GM12878 (cell line): ENCODE data around the gene METTL4. TPM values are rescaled to one million over a fixed set of nuclear protein-coding genes. Genes with fewer than 3 reads are reported as not detected.

Experiments used
- BACH1 ChIP-seq: fragments of 450-650 bp; IDR thresholded peaks from 2 replicates; pipeline ENCODE4 v1.6.1; 2017; ENCODE audit warnings: mild to moderate bottlenecking, borderline replicate concordance
- EGR1 ChIP-seq, 2 experiments: IDR thresholded peaks; 1 replicate in 1 of 2; 2 replicates in 1 of 2; pipeline ENCODE4 v1.6.1; 2011 to 2012; ENCODE audit warnings: low read depth in 2 of 2, low read length in 2 of 2, borderline replicate concordance in 1 of 2, mild to moderate bottlenecking in 1 of 2, moderate library complexity in 1 of 2
- EP300 ChIP-seq, 2 experiments: fragments of 150-350 bp in 1 of 2; IDR thresholded peaks; 2 replicates each; pipeline ENCODE4 v1.6.1; 2011 to 2012; ENCODE audit warnings: low read depth in 2 of 2, low read length in 2 of 2, borderline replicate concordance in 1 of 2, improper control_type of control experiment in 1 of 2, inconsistent platforms in 1 of 2; ENCODE audit not compliant: control insufficient read depth in 1 of 2
- EZH2 ChIP-seq: IDR thresholded peaks from 2 replicates; pipeline ENCODE4 v1.6.1; 2012; ENCODE audit warnings: low read depth, mild to moderate bottlenecking, control low read depth, inconsistent platforms, low read length, borderline replicate concordance; ENCODE audit not compliant: control insufficient read depth
- MTA3 ChIP-seq: IDR thresholded peaks from 2 replicates; pipeline ENCODE4 v1.6.1; 2012; ENCODE audit warnings: low read length, inconsistent platforms, borderline replicate concordance
- NBN ChIP-seq: fragments of 450-650 bp; IDR thresholded peaks from 2 replicates; pipeline ENCODE4 v1.6.1; 2016
- RAD21 ChIP-seq: IDR thresholded peaks from 2 replicates; pipeline ENCODE4 v1.6.1; 2011; ENCODE audit warnings: mild to moderate bottlenecking, low read depth, low read length, moderate library complexity; ENCODE audit not compliant: insufficient read depth
- SUPT20H ChIP-seq: IDR thresholded peaks from 2 replicates; pipeline ENCODE4 v1.6.1; 2011; ENCODE audit warnings: low read depth, mild to moderate bottlenecking, low read length, moderate library complexity, borderline replicate concordance; ENCODE audit not compliant: control insufficient read depth
- YY1 ChIP-seq: IDR thresholded peaks from 2 replicates; pipeline ENCODE4 v1.6.1; 2011; ENCODE audit warnings: low read depth, mild to moderate bottlenecking, low read length
- polyA plus RNA-seq, 11 experiments: library from polyadenylated mRNA; depleted of rRNA in 4 of 11; unstranded in 6 of 11; stranded (reverse) in 5 of 11; fragments of >200 nt; fragmentation: Nextera tagmentation in 4 of 11; fragmentation: Illumina TruSeq in 1 of 11; extraction: Ambion mirVana in 4 of 11; extraction: Trizol in 1 of 11; gene quantifications; 1 replicate in 1 of 11; 2 replicates in 10 of 11; pipeline versions ENCODE4 v1.2.1 to v1.2.3, GENCODE V29; 2011 to 2016; ENCODE audit warnings: inconsistent platforms in 2 of 11, missing spikeins in 2 of 11, low read depth in 1 of 11
- total RNA-seq, 4 experiments: library from RNA; depleted of rRNA in 3 of 4; stranded (reverse); fragments of >200 nt in 3 of 4; fragmentation: Illumina TruSeq in 1 of 4; extraction: Trizol in 1 of 4; gene quantifications; 2 replicates each; pipeline versions ENCODE4 v1.2.1 to v1.2.3, GENCODE V29; 2013 to 2021
- TF ChIP-seq, protein P1 (sequence below): IDR thresholded peaks from 2 replicates; pipeline ENCODE4 v1.6.1; 2012; ENCODE audit warnings: low read depth, low read length, improper control_type of control experiment
- TF ChIP-seq, protein P2 (sequence below): fragments of 450-650 bp; IDR thresholded peaks from 2 replicates; pipeline ENCODE4 v1.6.1; 2016; ENCODE audit warnings: mild to moderate bottlenecking, moderate library complexity, borderline replicate concordance

METTL4 gene
- total and polyA plus RNA-seq, 10 of the 15 experiments (the other 5 are each of a cell fraction or from before 2014, with no cell fraction given), result 4.9 to 15.2 (median 12.3) TPM

DNA sequence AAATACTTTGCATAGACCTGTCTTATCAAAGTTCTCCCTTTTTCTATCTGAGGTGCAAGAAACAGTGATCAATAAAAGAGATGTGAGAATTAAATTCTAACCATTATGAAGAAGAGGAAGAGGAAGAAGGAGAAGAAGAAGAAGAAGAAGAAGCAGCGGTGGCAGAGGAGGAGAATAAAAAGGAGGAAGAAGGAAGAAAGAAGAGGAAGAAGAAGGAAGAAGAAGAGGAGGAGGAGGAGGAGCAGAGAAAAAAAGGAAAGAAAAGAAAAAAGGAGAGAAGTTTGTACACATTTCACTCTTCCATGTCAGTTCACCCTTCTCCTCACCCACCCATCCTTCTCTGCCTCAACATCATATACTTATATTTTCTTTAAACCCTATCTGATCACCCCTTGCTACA, 68.4 kb downstream of the METTL4 start (continued):
- TF ChIP-seq MTA3 (no peak), YY1 (no peak), EP300 (IDR thresholded peaks at IDR 0.05; ENCODE audit: borderline replicate concordance in 1 of 2, control insufficient read depth in 1 of 2, low read depth in 2 of 2, low read length in 2 of 2) (no peak), NBN (no peak), EZH2 (no peak), SUPT20H (no peak), BACH1 (no peak), EGR1 (IDR thresholded peaks at IDR 0.05; ENCODE audit: borderline replicate concordance in 1 of 2, low read depth in 2 of 2, low read length in 2 of 2) (no peak), RAD21 (no peak)
- TF ChIP-seq, protein P1, sequence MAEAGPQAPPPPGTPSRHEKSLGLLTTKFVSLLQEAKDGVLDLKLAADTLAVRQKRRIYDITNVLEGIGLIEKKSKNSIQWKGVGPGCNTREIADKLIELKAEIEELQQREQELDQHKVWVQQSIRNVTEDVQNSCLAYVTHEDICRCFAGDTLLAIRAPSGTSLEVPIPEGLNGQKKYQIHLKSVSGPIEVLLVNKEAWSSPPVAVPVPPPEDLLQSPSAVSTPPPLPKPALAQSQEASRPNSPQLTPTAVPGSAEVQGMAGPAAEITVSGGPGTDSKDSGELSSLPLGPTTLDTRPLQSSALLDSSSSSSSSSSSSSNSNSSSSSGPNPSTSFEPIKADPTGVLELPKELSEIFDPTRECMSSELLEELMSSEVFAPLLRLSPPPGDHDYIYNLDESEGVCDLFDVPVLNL, result no peak
- TF ChIP-seq, protein P2, sequence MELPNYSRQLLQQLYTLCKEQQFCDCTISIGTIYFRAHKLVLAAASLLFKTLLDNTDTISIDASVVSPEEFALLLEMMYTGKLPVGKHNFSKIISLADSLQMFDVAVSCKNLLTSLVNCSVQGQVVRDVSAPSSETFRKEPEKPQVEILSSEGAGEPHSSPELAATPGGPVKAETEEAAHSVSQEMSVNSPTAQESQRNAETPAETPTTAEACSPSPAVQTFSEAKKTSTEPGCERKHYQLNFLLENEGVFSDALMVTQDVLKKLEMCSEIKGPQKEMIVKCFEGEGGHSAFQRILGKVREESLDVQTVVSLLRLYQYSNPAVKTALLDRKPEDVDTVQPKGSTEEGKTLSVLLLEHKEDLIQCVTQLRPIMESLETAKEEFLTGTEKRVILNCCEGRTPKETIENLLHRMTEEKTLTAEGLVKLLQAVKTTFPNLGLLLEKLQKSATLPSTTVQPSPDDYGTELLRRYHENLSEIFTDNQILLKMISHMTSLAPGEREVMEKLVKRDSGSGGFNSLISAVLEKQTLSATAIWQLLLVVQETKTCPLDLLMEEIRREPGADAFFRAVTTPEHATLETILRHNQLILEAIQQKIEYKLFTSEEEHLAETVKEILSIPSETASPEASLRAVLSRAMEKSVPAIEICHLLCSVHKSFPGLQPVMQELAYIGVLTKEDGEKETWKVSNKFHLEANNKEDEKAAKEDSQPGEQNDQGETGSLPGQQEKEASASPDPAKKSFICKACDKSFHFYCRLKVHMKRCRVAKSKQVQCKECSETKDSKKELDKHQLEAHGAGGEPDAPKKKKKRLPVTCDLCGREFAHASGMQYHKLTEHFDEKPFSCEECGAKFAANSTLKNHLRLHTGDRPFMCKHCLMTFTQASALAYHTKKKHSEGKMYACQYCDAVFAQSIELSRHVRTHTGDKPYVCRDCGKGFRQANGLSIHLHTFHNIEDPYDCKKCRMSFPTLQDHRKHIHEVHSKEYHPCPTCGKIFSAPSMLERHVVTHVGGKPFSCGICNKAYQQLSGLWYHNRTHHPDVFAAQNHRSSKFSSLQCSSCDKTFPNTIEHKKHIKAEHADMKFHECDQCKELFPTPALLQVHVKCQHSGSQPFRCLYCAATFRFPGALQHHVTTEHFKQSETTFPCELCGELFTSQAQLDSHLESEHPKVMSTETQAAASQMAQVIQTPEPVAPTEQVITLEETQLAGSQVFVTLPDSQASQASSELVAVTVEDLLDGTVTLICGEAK, result no peak
